ENCODE measurements around the gene UBA1.

- TF ChIP-seq CTCF (conservative IDR thresholded peaks at IDR 0.05 in 1 of 2, IDR thresholded peaks at IDR 0.05 in 1 of 2; ENCODE audit: extremely low read depth in 1 of 2, insufficient read depth in 1 of 2, low read depth in 1 of 2, low read length in 2 of 2) (peak in 1 of 2 donors; percentile 9), EZH2 (IDR thresholded peaks at IDR 0.05; ENCODE audit: borderline replicate concordance, low read length) (no peak)
Measured at GRCh38 chrX:47179221-47179927, 14.3 kb upstream of the UBA1 start.
